GM12891 (cell line): Measurements from ENCODE around the gene C9orf85.

Experiments used
- PAX5 ChIP-seq: IDR thresholded peaks from 2 replicates; pipeline ENCODE4 v1.6.1; 2011; ENCODE audit warnings: low read length, moderate library complexity, mild to moderate bottlenecking; ENCODE audit not compliant: insufficient read depth, severe bottlenecking
- POLR2A ChIP-seq: IDR thresholded peaks from 2 replicates; pipeline ENCODE4 v1.6.1; 2011; ENCODE audit warnings: low read depth, low read length, control low read depth
- POLR2AphosphoS5 ChIP-seq: IDR thresholded peaks from 2 replicates; pipeline ENCODE4 v1.6.1; 2011; ENCODE audit warnings: low read depth, low read length, control low read depth
- POU2F2 ChIP-seq: IDR thresholded peaks from 2 replicates; pipeline ENCODE4 v1.6.1; 2011; ENCODE audit warnings: low read depth, mild to moderate bottlenecking, control low read depth, low read length, moderate library complexity
- SPI1 ChIP-seq: IDR thresholded peaks from 2 replicates; pipeline ENCODE4 v1.6.1; 2011; ENCODE audit warnings: low read depth, low read length, control low read depth
- TAF1 ChIP-seq: IDR thresholded peaks from 2 replicates; pipeline ENCODE4 v1.6.1; 2011; ENCODE audit warnings: low read depth, low read length, control low read depth

DNA sequence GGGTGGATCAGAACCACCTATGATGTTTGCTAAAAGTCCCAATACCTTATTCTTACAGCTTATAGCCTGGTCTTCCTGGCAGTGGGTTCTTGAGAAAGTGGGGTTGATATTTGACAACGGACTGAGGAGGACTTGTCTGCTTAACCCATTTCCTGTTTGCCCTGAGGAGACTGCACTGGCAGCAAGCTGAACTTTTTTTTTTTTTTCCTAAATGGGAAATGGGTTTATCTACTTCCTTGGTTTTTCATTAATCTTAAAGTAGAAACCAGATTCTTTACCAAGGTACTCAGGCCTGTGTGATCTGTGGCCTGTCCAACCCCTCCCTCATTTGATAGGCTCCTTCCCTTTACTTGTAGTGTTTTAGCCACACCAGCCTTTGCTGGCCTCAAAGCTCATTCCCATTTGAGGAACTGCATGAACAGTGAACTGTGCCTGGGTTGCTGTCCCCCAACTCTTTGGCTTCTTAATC is 101.9 kb downstream of the C9orf85 start:
- TF ChIP-seq TAF1 (no peak), POLR2A (no peak), PAX5 (no peak), POLR2AphosphoS5 (no peak), SPI1 (no peak), POU2F2 (no peak)
